GM23338 (cell line): ENCODE data around the gene LINC00305. TPM values are rescaled to one million over a fixed set of nuclear protein-coding genes. Genes with fewer than 3 reads are reported as not detected.

Experiments used
- ATAC-seq: fragments of 200-7000 bp; cut with Tn5 transposase; 3 replicates; pipeline ENCODE4 v1.9.1; 2020
- DNase-seq: peaks from one replicate; pipeline ENCODE4 v3.0.0-alpha.2; 2015; ENCODE audit warnings: low spot score
- H2AFZ ChIP-seq: fragments of 200-600 bp; sonication (generic); 2 replicates; pipeline ENCODE4 v1.8.0; 2016; ENCODE audit warnings: antibody characterized with exemption, mild to moderate bottlenecking, moderate library complexity
- H3F3A ChIP-seq: fragments of 200-600 bp; sonication (generic); replicated peaks from 2 replicates; pipeline ENCODE4 v1.8.0; 2017; ENCODE audit warnings: antibody characterized with exemption, mixed run types, low read depth
- H3K27ac ChIP-seq: fragments of 200-600 bp; sonication (generic); 2 replicates; pipeline ENCODE4 v1.6.1; 2016; ENCODE audit warnings: low read depth
- H3K27me3 ChIP-seq: fragments of 200-600 bp; sonication (generic); 2 replicates; pipeline ENCODE4 v1.8.0; 2016; ENCODE audit warnings: mild to moderate bottlenecking, mixed run types, moderate library complexity; ENCODE audit not compliant: insufficient read depth
- H3K36me3 ChIP-seq: fragments of 200-600 bp; sonication (generic); 2 replicates; pipeline ENCODE4 v1.8.0; 2016; ENCODE audit warnings: mild to moderate bottlenecking; ENCODE audit not compliant: insufficient read depth
- H3K4me1 ChIP-seq: fragments of 200-600 bp; sonication (generic); 2 replicates; pipeline ENCODE4 v1.8.0; 2016; ENCODE audit warnings: mild to moderate bottlenecking, moderate library complexity; ENCODE audit not compliant: insufficient read depth
- H3K4me2 ChIP-seq: fragments of 200-600 bp; sonication (generic); 2 replicates; pipeline ENCODE4 v1.7.1; 2017; ENCODE audit warnings: mixed run types
- H3K4me3 ChIP-seq: fragments of 200-600 bp; sonication (generic); 2 replicates; pipeline ENCODE4 v1.6.1; 2016; ENCODE audit warnings: mixed run types
- H3K79me2 ChIP-seq: fragments of 200-600 bp; sonication (generic); replicated peaks from 2 replicates; pipeline ENCODE4 v1.8.0; 2017; ENCODE audit warnings: mild to moderate bottlenecking; ENCODE audit not compliant: insufficient read depth
- H3K9me2 ChIP-seq: fragments of 200-600 bp; sonication (generic); 2 replicates; pipeline ENCODE4 v1.8.0; 2017; ENCODE audit not compliant: insufficient read depth
- H4K20me1 ChIP-seq: fragments of 200-600 bp; sonication (generic); replicated peaks from 2 replicates; pipeline ENCODE4 v1.8.0; 2017; ENCODE audit warnings: mild to moderate bottlenecking; ENCODE audit not compliant: insufficient read depth
- H3K27ac Mint-ChIP-seq: 2 replicates; pipeline ENCODE4 v1.8.0; 2020; ENCODE audit warnings: inconsistent platforms, mild to moderate bottlenecking, moderate library complexity, mixed read lengths
- H3K27me3 Mint-ChIP-seq: 3 replicates; pipeline ENCODE4 v1.8.0; 2022; ENCODE audit warnings: low read depth, mild to moderate bottlenecking, moderate library complexity, mixed read lengths, inconsistent platforms; ENCODE audit not compliant: insufficient read depth, poor library complexity
- H3K36me3 Mint-ChIP-seq: 3 replicates; pipeline ENCODE4 v1.8.0; 2021; ENCODE audit warnings: low read depth, mild to moderate bottlenecking, inconsistent platforms, moderate library complexity, mixed read lengths
- H3K4me1 Mint-ChIP-seq: 3 replicates; pipeline ENCODE4 v1.8.0; 2020; ENCODE audit warnings: mild to moderate bottlenecking, inconsistent platforms, mixed read lengths
- H3K4me3 Mint-ChIP-seq: 3 replicates; pipeline ENCODE4 v1.8.0; 2021; ENCODE audit warnings: moderate library complexity, mild to moderate bottlenecking, inconsistent platforms, mixed read lengths
- H3K9me3 Mint-ChIP-seq: 3 replicates; pipeline ENCODE4 v1.8.0; 2020; ENCODE audit warnings: moderate library complexity, mild to moderate bottlenecking, inconsistent platforms, mixed read lengths
- CREB1 ChIP-seq: fragments of 250-450 bp; sonication (Bioruptor Pico); IDR thresholded peaks from 2 replicates; pipeline ENCODE4 v1.5.0; 2020; ENCODE audit warnings: low read depth, mild to moderate bottlenecking, moderate library complexity
- CTCF ChIP-seq, 2 experiments: fragments of 200-600 bp in 1 of 2; sonication (generic) in 1 of 2; conservative IDR thresholded peaks; 2 replicates each; pipeline versions ENCODE4 v1.5.1 to v1.6.1; 2016 to 2017; ENCODE audit warnings: antibody characterized with exemption in 2 of 2, low read depth in 2 of 2, mild to moderate bottlenecking in 2 of 2, moderate library complexity in 1 of 2
- ETS1 ChIP-seq: IDR thresholded peaks from 2 replicates; pipeline ENCODE4 v1.6.1; 2016; ENCODE audit warnings: antibody characterized with exemption
- EZH2phosphoT487 ChIP-seq: fragments of 200-600 bp; sonication (generic); IDR thresholded peaks from one replicate; pipeline ENCODE4 v1.8.1; 2018; ENCODE audit warnings: antibody characterized with exemption; ENCODE audit not compliant: unreplicated experiment
- JUNB ChIP-seq: IDR thresholded peaks from one replicate; pipeline ENCODE4 v1.6.1; 2016; ENCODE audit warnings: antibody characterized with exemption; ENCODE audit not compliant: unreplicated experiment
- NANOG ChIP-seq: IDR thresholded peaks from 2 replicates; pipeline ENCODE4 v1.6.1; 2016; ENCODE audit warnings: antibody characterized with exemption, borderline replicate concordance
- STAT1 ChIP-seq: IDR thresholded peaks from one replicate; pipeline ENCODE4 v1.6.1; 2016; ENCODE audit warnings: antibody characterized with exemption; ENCODE audit not compliant: unreplicated experiment
- ZNF114 ChIP-seq: fragments of 250-450 bp; sonication (Bioruptor Pico); IDR thresholded peaks from 2 replicates; pipeline ENCODE4 v1.5.0; 2020; ENCODE audit warnings: mild to moderate bottlenecking, moderate library complexity
- ZNF331 ChIP-seq: fragments of 250-450 bp; sonication (Bioruptor Pico); IDR thresholded peaks from 2 replicates; pipeline ENCODE4 v1.5.0; 2020; ENCODE audit warnings: low read depth, mild to moderate bottlenecking, moderate library complexity
- polyA plus RNA-seq: library from polyadenylated mRNA; unstranded; fragments of >200 nt; fragmentation: Nextera tagmentation; extraction: Ambion mirVana; gene quantifications from 2 replicates; pipeline ENCODE4 v1.2.1, GENCODE V29; 2016
- total RNA-seq: library from RNA; depleted of rRNA; stranded (reverse); fragments of >200 nt; shearing (Covaris generic); gene quantifications from 2 replicates; pipeline ENCODE4 v1.2.3, GENCODE V29; 2014
- TF ChIP-seq, protein P1 (sequence below): IDR thresholded peaks from one replicate; pipeline ENCODE4 v1.6.1; 2018; ENCODE audit warnings: antibody characterized with exemption; ENCODE audit not compliant: unreplicated experiment
- TF ChIP-seq, protein P2 (sequence below): fragments of 250-450 bp; sonication (Bioruptor Pico); IDR thresholded peaks from 2 replicates; pipeline ENCODE4 v1.5.0; 2020; ENCODE audit warnings: mild to moderate bottlenecking, moderate library complexity

Gene LINC00305
- total and polyA plus RNA-seq, 2 experiments from 2014 or later, result not detected

- Histone ChIP-seq H3K4me1 (peaks cover 29% of the 10 kb centered on the region), H3K27ac (no peak overlapping the region), H3K4me2 (no peak overlapping the region), H3K9me2 (peaks cover 6% of the 10 kb centered on the region), H3K27me3 (no peaks in the 10 kb centered on the region), H3K36me3 (no peaks in the 10 kb centered on the region), H2AFZ (no peak overlapping the region), H3F3A (no peaks in the 10 kb centered on the region), H4K20me1 (no peaks in the 10 kb centered on the region), H3K4me3 (no peak overlapping the region), H3K79me2 (no peaks in the 10 kb centered on the region)
- TF ChIP-seq CTCF (conservative IDR thresholded peaks at IDR 0.05; ENCODE audit: low read depth in 2 of 2) (no peak), STAT1 (no peak), NANOG (no peak), JUNB (no peak), ZNF114 (CRISPR knock-in tag) (no peak), EZH2phosphoT487 (no peak), ETS1 (no peak), CREB1 (CRISPR knock-in tag) (no peak), ZNF331 (CRISPR knock-in tag) (no peak)
- TF ChIP-seq, protein P1, sequence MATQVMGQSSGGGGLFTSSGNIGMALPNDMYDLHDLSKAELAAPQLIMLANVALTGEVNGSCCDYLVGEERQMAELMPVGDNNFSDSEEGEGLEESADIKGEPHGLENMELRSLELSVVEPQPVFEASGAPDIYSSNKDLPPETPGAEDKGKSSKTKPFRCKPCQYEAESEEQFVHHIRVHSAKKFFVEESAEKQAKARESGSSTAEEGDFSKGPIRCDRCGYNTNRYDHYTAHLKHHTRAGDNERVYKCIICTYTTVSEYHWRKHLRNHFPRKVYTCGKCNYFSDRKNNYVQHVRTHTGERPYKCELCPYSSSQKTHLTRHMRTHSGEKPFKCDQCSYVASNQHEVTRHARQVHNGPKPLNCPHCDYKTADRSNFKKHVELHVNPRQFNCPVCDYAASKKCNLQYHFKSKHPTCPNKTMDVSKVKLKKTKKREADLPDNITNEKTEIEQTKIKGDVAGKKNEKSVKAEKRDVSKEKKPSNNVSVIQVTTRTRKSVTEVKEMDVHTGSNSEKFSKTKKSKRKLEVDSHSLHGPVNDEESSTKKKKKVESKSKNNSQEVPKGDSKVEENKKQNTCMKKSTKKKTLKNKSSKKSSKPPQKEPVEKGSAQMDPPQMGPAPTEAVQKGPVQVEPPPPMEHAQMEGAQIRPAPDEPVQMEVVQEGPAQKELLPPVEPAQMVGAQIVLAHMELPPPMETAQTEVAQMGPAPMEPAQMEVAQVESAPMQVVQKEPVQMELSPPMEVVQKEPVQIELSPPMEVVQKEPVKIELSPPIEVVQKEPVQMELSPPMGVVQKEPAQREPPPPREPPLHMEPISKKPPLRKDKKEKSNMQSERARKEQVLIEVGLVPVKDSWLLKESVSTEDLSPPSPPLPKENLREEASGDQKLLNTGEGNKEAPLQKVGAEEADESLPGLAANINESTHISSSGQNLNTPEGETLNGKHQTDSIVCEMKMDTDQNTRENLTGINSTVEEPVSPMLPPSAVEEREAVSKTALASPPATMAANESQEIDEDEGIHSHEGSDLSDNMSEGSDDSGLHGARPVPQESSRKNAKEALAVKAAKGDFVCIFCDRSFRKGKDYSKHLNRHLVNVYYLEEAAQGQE, result no peak
- TF ChIP-seq, protein P2, sequence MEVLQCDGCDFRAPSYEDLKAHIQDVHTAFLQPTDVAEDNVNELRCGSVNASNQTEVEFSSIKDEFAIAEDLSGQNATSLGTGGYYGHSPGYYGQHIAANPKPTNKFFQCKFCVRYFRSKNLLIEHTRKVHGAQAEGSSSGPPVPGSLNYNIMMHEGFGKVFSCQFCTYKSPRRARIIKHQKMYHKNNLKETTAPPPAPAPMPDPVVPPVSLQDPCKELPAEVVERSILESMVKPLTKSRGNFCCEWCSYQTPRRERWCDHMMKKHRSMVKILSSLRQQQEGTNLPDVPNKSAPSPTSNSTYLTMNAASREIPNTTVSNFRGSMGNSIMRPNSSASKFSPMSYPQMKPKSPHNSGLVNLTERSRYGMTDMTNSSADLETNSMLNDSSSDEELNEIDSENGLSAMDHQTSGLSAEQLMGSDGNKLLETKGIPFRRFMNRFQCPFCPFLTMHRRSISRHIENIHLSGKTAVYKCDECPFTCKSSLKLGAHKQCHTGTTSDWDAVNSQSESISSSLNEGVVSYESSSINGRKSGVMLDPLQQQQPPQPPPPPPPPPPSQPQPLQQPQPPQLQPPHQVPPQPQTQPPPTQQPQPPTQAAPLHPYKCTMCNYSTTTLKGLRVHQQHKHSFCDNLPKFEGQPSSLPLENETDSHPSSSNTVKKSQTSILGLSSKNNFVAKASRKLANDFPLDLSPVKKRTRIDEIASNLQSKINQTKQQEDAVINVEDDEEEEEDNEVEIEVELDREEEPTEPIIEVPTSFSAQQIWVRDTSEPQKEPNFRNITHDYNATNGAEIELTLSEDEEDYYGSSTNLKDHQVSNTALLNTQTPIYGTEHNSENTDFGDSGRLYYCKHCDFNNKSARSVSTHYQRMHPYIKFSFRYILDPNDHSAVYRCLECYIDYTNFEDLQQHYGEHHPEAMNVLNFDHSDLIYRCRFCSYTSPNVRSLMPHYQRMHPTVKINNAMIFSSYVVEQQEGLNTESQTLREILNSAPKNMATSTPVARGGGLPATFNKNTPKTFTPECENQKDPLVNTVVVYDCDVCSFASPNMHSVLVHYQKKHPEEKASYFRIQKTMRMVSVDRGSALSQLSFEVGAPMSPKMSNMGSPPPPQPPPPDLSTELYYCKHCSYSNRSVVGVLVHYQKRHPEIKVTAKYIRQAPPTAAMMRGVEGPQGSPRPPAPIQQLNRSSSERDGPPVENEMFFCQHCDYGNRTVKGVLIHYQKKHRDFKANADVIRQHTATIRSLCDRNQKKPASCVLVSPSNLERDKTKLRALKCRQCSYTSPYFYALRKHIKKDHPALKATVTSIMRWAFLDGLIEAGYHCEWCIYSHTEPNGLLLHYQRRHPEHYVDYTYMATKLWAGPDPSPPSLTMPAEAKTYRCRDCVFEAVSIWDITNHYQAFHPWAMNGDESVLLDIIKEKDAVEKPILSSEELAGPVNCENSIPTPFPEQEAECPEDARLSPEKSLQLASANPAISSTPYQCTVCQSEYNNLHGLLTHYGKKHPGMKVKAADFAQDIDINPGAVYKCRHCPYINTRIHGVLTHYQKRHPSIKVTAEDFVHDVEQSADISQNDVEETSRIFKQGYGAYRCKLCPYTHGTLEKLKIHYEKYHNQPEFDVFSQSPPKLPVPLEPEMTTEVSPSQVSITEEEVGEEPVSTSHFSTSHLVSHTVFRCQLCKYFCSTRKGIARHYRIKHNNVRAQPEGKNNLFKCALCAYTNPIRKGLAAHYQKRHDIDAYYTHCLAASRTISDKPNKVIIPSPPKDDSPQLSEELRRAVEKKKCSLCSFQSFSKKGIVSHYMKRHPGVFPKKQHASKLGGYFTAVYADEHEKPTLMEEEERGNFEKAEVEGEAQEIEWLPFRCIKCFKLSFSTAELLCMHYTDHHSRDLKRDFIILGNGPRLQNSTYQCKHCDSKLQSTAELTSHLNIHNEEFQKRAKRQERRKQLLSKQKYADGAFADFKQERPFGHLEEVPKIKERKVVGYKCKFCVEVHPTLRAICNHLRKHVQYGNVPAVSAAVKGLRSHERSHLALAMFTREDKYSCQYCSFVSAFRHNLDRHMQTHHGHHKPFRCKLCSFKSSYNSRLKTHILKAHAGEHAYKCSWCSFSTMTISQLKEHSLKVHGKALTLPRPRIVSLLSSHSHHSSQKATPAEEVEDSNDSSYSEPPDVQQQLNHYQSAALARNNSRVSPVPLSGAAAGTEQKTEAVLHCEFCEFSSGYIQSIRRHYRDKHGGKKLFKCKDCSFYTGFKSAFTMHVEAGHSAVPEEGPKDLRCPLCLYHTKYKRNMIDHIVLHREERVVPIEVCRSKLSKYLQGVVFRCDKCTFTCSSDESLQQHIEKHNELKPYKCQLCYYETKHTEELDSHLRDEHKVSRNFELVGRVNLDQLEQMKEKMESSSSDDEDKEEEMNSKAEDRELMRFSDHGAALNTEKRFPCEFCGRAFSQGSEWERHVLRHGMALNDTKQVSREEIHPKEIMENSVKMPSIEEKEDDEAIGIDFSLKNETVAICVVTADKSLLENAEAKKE, result no peak
- peaks cover 11% of the 10 kb centered on the region; the same call in 1 of the 3 replicates for H3K36me3 Mint-ChIP-seq
- no peak overlapping the region for H3K27ac Mint-ChIP-seq
- no peak overlapping the region for H3K4me3 Mint-ChIP-seq
- peaks cover 25% of the 10 kb centered on the region for H3K4me1 Mint-ChIP-seq
- ATAC-seq (no peak), DNase-seq (no peak)
- H3K9me3 Mint-ChIP-seq, result peaks cover 3% of the 10 kb centered on the region; the same call in 1 of the 3 replicates
- H3K27me3 Mint-ChIP-seq, result no peaks in the 10 kb centered on the region
These were observed 30.5 kb downstream of the LINC00305 start for GRCh38 chr18:64118406-64118805.
